OCI-LY1 (cell line): ENCODE results near the gene METTL26.

Source experiments
- H2AFZ ChIP-seq: fragments of 200-600 bp; sonication (generic), shearing (Covaris generic); 2 replicates; pipeline ENCODE4 v1.6.0; 2014; ENCODE audit warnings: antibody characterized with exemption, mild to moderate bottlenecking, low read length
- H3F3A ChIP-seq: fragments of 200-600 bp; sonication (generic), shearing (Covaris generic); 2 replicates; pipeline ENCODE4 v1.6.0; 2014; ENCODE audit warnings: mild to moderate bottlenecking, antibody characterized with exemption, low read length, moderate library complexity; ENCODE audit not compliant: insufficient read depth
- H3K27ac ChIP-seq: fragments of 200-600 bp; sonication (generic); 2 replicates; pipeline ENCODE4 v1.5.1; 2014; ENCODE audit warnings: low read length, mixed run types, mild to moderate bottlenecking, low read depth; ENCODE audit not compliant: poor library complexity, severe bottlenecking
- H3K27me3 ChIP-seq: fragments of 200-600 bp; sonication (generic); 2 replicates; pipeline ENCODE4 v1.6.0; 2014; ENCODE audit warnings: antibody characterized with exemption, mild to moderate bottlenecking, low read length, moderate library complexity; ENCODE audit not compliant: insufficient read depth
- H3K36me3 ChIP-seq: fragments of 200-600 bp; sonication (generic); 2 replicates; pipeline ENCODE4 v1.6.1; 2014; ENCODE audit warnings: mild to moderate bottlenecking, antibody characterized with exemption, low read length, moderate library complexity, mixed read lengths; ENCODE audit not compliant: insufficient read depth
- H3K4me1 ChIP-seq: fragments of 200-600 bp; sonication (generic); 2 replicates; pipeline ENCODE4 v1.5.1; 2014; ENCODE audit warnings: mild to moderate bottlenecking, low read length, moderate library complexity; ENCODE audit not compliant: insufficient read depth, severe bottlenecking
- H3K4me2 ChIP-seq: fragments of 200-600 bp; sonication (generic), shearing (Covaris generic); 2 replicates; pipeline ENCODE4 v1.6.1; 2014; ENCODE audit warnings: low read length
- H3K4me3 ChIP-seq: fragments of 200-600 bp; sonication (generic); 2 replicates; pipeline ENCODE4 v1.5.1; 2014; ENCODE audit warnings: low read length, low read depth, mild to moderate bottlenecking, mixed read lengths; ENCODE audit not compliant: poor library complexity, severe bottlenecking
- H3K79me2 ChIP-seq: fragments of 200-600 bp; shearing (Covaris generic); 2 replicates; pipeline ENCODE4 v1.6.1; 2016; ENCODE audit warnings: mixed run types, low read length, mixed read lengths; ENCODE audit not compliant: insufficient read depth
- H3K9ac ChIP-seq: fragments of 200-600 bp; sonication (generic), shearing (Covaris generic); 2 replicates; pipeline ENCODE4 v1.6.1; 2014; ENCODE audit warnings: mild to moderate bottlenecking, low read length, mixed read lengths
- H3K9me2 ChIP-seq: fragments of 200-600 bp; sonication (generic), shearing (Covaris generic); 2 replicates; pipeline ENCODE4 v1.6.1; 2014; ENCODE audit warnings: low read depth, mild to moderate bottlenecking, low read length, mixed read lengths
- H3K9me3 ChIP-seq: fragments of 200-600 bp; shearing (Covaris generic); 2 replicates; pipeline ENCODE4 v1.6.1; 2014; ENCODE audit warnings: low read length, mixed read lengths
- H4K20me1 ChIP-seq: fragments of 200-600 bp; sonication (generic), shearing (Covaris generic); 2 replicates; pipeline ENCODE4 v1.6.0; 2016; ENCODE audit warnings: mild to moderate bottlenecking, low read length; ENCODE audit not compliant: insufficient read depth
- EZH2 ChIP-seq: fragments of 200-600 bp; sonication (generic), shearing (Covaris generic); IDR thresholded peaks from 2 replicates; pipeline ENCODE4 v1.8.0; 2017; ENCODE audit warnings: borderline replicate concordance, mixed run types, mild to moderate bottlenecking, antibody characterized with exemption, low read length, moderate library complexity, mixed read lengths
- TF ChIP-seq, protein P1 (sequence below): fragments of 200-600 bp; sonication (generic), shearing (Covaris generic); IDR thresholded peaks from 2 replicates; pipeline ENCODE4 v1.5.1; 2017; ENCODE audit warnings: mild to moderate bottlenecking, antibody characterized with exemption, low read length, moderate library complexity, mixed read lengths

The METTL26 gene

DNA sequence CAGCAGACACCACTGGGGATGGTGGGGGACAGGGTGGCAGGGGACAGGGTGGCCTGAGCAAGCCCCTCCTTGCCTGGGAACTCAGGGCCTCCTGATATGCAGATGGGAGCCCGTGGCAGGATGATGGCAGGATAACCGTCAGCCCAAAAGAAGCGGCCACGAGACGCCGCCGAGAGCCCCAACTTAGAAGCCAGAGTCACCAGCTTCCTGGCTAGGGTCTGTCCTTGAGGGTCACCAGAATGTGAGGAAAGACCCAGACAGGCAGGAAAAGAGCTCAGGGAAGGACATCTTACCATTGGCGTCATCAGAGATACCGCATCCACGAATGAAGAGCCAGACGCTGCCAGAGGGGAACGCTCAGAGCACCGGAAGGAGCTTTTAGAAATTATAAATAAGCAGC lies 26.8 kb downstream of the METTL26 start:
- Histone ChIP-seq H2AFZ (no peak overlapping the region), H3K4me1 (no peaks in the 10 kb centered on the region), H4K20me1 (no peaks in the 10 kb centered on the region), H3K4me2 (no peak overlapping the region), H3K4me3 (no peak overlapping the region), H3K9me2 (no peaks in the 10 kb centered on the region), H3F3A (no peaks in the 10 kb centered on the region), H3K79me2 (no peaks in the 10 kb centered on the region), H3K9me3 (peaks cover 4% of the 10 kb centered on the region; the same call in 1 of the 2 replicates), H3K36me3 (peaks cover 5% of the 10 kb centered on the region; the same call in 1 of the 2 replicates), H3K27ac (no peak overlapping the region), H3K27me3 (no peaks in the 10 kb centered on the region; the same call in 1 of the 2 replicates), H3K9ac (no peak overlapping the region)
- TF ChIP-seq, protein P1, sequence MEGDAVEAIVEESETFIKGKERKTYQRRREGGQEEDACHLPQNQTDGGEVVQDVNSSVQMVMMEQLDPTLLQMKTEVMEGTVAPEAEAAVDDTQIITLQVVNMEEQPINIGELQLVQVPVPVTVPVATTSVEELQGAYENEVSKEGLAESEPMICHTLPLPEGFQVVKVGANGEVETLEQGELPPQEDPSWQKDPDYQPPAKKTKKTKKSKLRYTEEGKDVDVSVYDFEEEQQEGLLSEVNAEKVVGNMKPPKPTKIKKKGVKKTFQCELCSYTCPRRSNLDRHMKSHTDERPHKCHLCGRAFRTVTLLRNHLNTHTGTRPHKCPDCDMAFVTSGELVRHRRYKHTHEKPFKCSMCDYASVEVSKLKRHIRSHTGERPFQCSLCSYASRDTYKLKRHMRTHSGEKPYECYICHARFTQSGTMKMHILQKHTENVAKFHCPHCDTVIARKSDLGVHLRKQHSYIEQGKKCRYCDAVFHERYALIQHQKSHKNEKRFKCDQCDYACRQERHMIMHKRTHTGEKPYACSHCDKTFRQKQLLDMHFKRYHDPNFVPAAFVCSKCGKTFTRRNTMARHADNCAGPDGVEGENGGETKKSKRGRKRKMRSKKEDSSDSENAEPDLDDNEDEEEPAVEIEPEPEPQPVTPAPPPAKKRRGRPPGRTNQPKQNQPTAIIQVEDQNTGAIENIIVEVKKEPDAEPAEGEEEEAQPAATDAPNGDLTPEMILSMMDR = no peak
- TF ChIP-seq EZH2 = no peak

DNA sequence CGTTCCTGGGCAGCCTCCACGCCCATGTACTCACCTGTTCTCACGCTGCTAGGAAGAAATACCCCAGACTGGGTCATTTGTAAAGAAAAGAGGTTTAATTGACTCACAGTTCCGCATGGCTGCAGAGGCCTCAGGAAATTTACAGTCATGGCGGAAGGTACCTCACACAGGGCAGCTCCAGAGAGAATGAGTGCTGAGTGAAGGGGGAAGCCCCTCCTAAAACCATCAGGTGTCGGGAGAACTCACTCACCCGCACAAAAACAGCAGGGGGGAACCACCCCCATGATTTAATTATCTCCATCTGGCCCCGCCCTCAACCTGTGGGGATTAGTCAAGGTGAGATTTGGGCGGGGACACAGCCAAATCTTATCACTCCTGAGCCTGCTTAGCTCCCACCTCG lies 28.1 kb downstream of the METTL26 start:
- Histone ChIP-seq H3K79me2 (no peaks in the 10 kb centered on the region), H3K4me3 (no peak overlapping the region), H3K4me1 (no peaks in the 10 kb centered on the region), H3K27ac (no peak overlapping the region), H2AFZ (no peak overlapping the region), H3K4me2 (no peak overlapping the region), H3K9me2 (no peaks in the 10 kb centered on the region), H3K36me3 (peaks cover 5% of the 10 kb centered on the region; the same call in 1 of the 2 replicates), H3K27me3 (no peaks in the 10 kb centered on the region; the same call in 1 of the 2 replicates), H4K20me1 (no peaks in the 10 kb centered on the region), H3F3A (no peaks in the 10 kb centered on the region), H3K9me3 (peaks cover 4% of the 10 kb centered on the region; the same call in 1 of the 2 replicates), H3K9ac (no peak overlapping the region)
- TF ChIP-seq, protein P1 = no peak
- no peak for TF ChIP-seq EZH2

DNA sequence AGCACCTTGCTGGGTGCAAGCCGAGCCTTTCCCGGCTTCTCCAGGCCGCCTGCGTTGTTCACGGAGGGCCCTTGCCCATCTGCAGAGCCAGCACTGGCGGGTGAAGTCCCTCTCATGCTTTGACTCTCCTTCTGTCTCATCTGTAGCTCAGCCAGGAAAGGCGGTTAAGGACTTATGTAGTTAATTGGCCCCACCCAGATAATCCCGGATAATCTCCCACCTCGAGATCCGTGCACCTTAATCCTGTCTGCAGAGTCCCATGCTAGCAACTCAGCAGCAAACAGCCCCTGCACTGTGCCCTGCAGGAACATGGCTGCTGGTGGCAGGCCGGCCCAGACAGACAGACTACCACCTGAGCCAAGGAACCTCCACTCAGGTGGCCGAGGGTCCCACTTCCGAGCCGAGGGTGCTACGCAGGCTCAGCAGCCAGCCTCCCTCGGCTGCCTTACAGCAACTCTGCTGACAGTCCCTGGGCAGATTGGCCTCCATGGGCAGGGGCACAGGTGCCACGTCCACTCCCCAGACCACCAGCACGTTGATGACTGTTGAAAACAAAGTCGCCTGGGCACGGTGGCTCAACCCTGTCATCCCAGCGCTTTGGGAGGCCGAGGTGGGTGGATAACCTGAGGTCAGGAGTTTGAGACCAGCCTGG lies 29.3 kb downstream of the METTL26 start:
- Histone ChIP-seq H3K27ac (no peak overlapping the region), H3K79me2 (no peaks in the 10 kb centered on the region), H3F3A (no peaks in the 10 kb centered on the region), H3K9me2 (no peaks in the 10 kb centered on the region), H3K9ac (no peak overlapping the region), H3K4me2 (no peak overlapping the region), H2AFZ (no peak overlapping the region), H3K9me3 (peaks cover 4% of the 10 kb centered on the region; the same call in 1 of the 2 replicates), H3K4me1 (no peaks in the 10 kb centered on the region), H3K36me3 (peaks cover 5% of the 10 kb centered on the region; the same call in 1 of the 2 replicates), H4K20me1 (no peaks in the 10 kb centered on the region), H3K4me3 (no peak overlapping the region), H3K27me3 (no peaks in the 10 kb centered on the region; the same call in 1 of the 2 replicates)
- TF ChIP-seq EZH2 = no peak
- TF ChIP-seq, protein P1 = no peak
